ENCODE measurements around the gene C10orf95.

- no peak for TF ChIP-seq CTCF (IDR thresholded peaks at IDR 0.05)
- no peak for TF ChIP-seq POLR2A (IDR thresholded peaks at IDR 0.05)
- TF ChIP-seq EP300 (IDR thresholded peaks at IDR 0.05): no peak
These were observed 16.0 kb upstream of the C10orf95 start for GRCh38 chr10:102467318-102467717.

Measured in ovary (tissue), 3 donors.